Left kidney (tissue), 8 donors: ENCODE data around the gene SLC6A3. TPM values are rescaled to one million over a fixed set of nuclear protein-coding genes. Genes with fewer than 3 reads are reported as not detected.
A peak's percentile ranks its signal among the peaks of the same experiment; 100 is the strongest.

Experiments
- DNase-seq: peaks from one replicate; pipeline ENCODE4 v3.0.0-alpha.2; 2013
- long read RNA-seq, 8 donors: transcript quantifications; one replicate each; lab custom pipeline, GENCODE V29; 2026
- polyA plus RNA-seq: library from polyadenylated mRNA; unstranded; fragments of 120-200 nt; gene quantifications from one replicate; pipeline ENCODE4 v1.2.1, GENCODE V29; 2013; ENCODE audit not compliant: insufficient read length

The SLC6A3 gene
- 0.60 TPM for polyA plus RNA-seq
- long read RNA-seq, donor 1: 0 reads
- long read RNA-seq, donor 2: 0 reads
- long read RNA-seq, donor 3: 0 reads
- long read RNA-seq, donor 4: 0 reads
- long read RNA-seq, donor 5: 0 reads
- long read RNA-seq, donor 6, partial matches to known transcripts: 0 of 1 reads
- long read RNA-seq, donor 6, other reads (novel, unspliced or antisense): 0 of 1 reads
- long read RNA-seq, donor 7: 0 reads
- long read RNA-seq, donor 8: 0 reads

- peak; percentile 53 for DNase-seq
Measured at GRCh38 chr5:1445313-1445688, at the start of gene SLC6A3. Gene SLC6A3, minus strand, starts transcription at chr5:1445440. Its CDS starts 2,243 bp downstream, at chr5:1443197.

- no peak for DNase-seq
Measured at GRCh38 chr5:1493941-1494340, 48.7 kb upstream of the SLC6A3 start.

GRCh38 chr5:1493413-1493812 is 48.2 kb upstream of the SLC6A3 start:
- DNase-seq: no peak

GRCh38 chr5:1492757-1493156 is 47.5 kb upstream of the SLC6A3 start:
- DNase-seq: no peak

- DNase-seq: no peak
Measured at GRCh38 chr5:1490376-1490775, 45.1 kb upstream of the SLC6A3 start.

GRCh38 chr5:1489754-1490153 is 44.5 kb upstream of the SLC6A3 start:
- no peak for DNase-seq

- no peak for DNase-seq
Measured at GRCh38 chr5:1488882-1489680, 43.8 kb upstream of the SLC6A3 start.

GRCh38 chr5:1487079-1487764 is 42.0 kb upstream of the SLC6A3 start:
- DNase-seq: no peak

GRCh38 chr5:1486271-1486670 is 41.0 kb upstream of the SLC6A3 start:
- DNase-seq: no peak

GRCh38 chr5:1485579-1486118 is 40.4 kb upstream of the SLC6A3 start:
- DNase-seq: no peak

- no peak for DNase-seq
Measured at GRCh38 chr5:1484730-1485578, 39.7 kb upstream of the SLC6A3 start.

GRCh38 chr5:1483856-1484729 is 38.9 kb upstream of the SLC6A3 start:
- no peak for DNase-seq

- no peak for DNase-seq
Measured at GRCh38 chr5:1483064-1483463, 37.8 kb upstream of the SLC6A3 start.

- DNase-seq: no peak
Measured at GRCh38 chr5:1481959-1482331, 36.7 kb upstream of the SLC6A3 start.

GRCh38 chr5:1481266-1481958 is 36.2 kb upstream of the SLC6A3 start:
- no peak for DNase-seq

- no peak for DNase-seq
Measured at GRCh38 chr5:1480806-1481205, 35.6 kb upstream of the SLC6A3 start.

GRCh38 chr5:1480217-1480616 is 35.0 kb upstream of the SLC6A3 start:
- no peak for DNase-seq

GRCh38 chr5:1479581-1480188 is 34.4 kb upstream of the SLC6A3 start:
- DNase-seq: no peak

GRCh38 chr5:1479066-1479465 is 33.8 kb upstream of the SLC6A3 start:
- DNase-seq: no peak
